ENCODE results near the gene TP63. TPM values are rescaled to one million over a fixed set of nuclear protein-coding genes. Genes with fewer than 3 reads are reported as not detected.

The TP63 gene
- total and polyA plus RNA-seq, 2 donors (not counting 3 experiments of a cell fraction or from before 2014, with no cell fraction given) = not detected

GRCh38 chr3:189680723-189681122 lies 49.5 kb downstream of the TP63 start:
- no peaks in the 10 kb centered on the region for H4K20me1 ChIP-seq (replicated peaks; ENCODE audit: control insufficient read depth, extremely low read depth, insufficient read depth, low read length)
- no peak overlapping the region for H3K4me3 ChIP-seq (replicated peaks in 1 of 3; ENCODE audit: insufficient read depth in 1 of 3, low read depth in 1 of 3, low read length in 3 of 3)
- no peaks in the 10 kb centered on the region for H3K9me3 ChIP-seq (replicated peaks; ENCODE audit: control insufficient read depth, insufficient read depth, low read length)
- H3K36me3 ChIP-seq (ENCODE audit: control insufficient read depth in 2 of 2, extremely low read depth in 1 of 2, insufficient read depth in 2 of 2, low read length in 2 of 2) = no peaks in the 10 kb centered on the region
- dilution Hi-C loops (cut with MboI; ENCODE audit: extremely low pct_ligation_motif_present, low sequenced_read_pairs) (no loop called here), intact Hi-C loops (cut with micrococcal nuclease) (no loop called here)
- no peak overlapping the region for H3K27ac ChIP-seq (ENCODE audit: insufficient read depth, low read depth, low read length)
- H3K9ac ChIP-seq (replicated peaks; ENCODE audit: extremely low read depth, insufficient read depth, low read length) = no peak overlapping the region
- ChIA-PET POLR2A (no interaction called here), CTCF (interaction anchor here (1.3 kb wide), 1 partner anchor 17 kb away, joined by 3 read pairs; no protein-coding TSS in a partner anchor)
- TF ChIP-seq EZH2 (IDR thresholded peaks at IDR 0.05; ENCODE audit: borderline replicate concordance, low read depth, low read length, severe bottlenecking) (no peak), GATA2 (IDR thresholded peaks at IDR 0.05; ENCODE audit: insufficient read depth, insufficient read length, low read depth, low read length) (no peak), JUN (IDR thresholded peaks at IDR 0.05; ENCODE audit: borderline replicate concordance, insufficient read depth, insufficient read length, low read depth) (no peak), POLR2A (IDR thresholded peaks at IDR 0.05; ENCODE audit: low read depth, low read length) (no peak), FOS (IDR thresholded peaks at IDR 0.05; ENCODE audit: borderline replicate concordance, insufficient read depth, low read length) (no peak), MYC (IDR thresholded peaks at IDR 0.05; ENCODE audit: low read depth, low read length) (no peak), POLR2AphosphoS5 (IDR thresholded peaks at IDR 0.05; ENCODE audit: insufficient read depth, low read depth, low read length) (no peak)
- TF ChIP-seq, protein P1, sequence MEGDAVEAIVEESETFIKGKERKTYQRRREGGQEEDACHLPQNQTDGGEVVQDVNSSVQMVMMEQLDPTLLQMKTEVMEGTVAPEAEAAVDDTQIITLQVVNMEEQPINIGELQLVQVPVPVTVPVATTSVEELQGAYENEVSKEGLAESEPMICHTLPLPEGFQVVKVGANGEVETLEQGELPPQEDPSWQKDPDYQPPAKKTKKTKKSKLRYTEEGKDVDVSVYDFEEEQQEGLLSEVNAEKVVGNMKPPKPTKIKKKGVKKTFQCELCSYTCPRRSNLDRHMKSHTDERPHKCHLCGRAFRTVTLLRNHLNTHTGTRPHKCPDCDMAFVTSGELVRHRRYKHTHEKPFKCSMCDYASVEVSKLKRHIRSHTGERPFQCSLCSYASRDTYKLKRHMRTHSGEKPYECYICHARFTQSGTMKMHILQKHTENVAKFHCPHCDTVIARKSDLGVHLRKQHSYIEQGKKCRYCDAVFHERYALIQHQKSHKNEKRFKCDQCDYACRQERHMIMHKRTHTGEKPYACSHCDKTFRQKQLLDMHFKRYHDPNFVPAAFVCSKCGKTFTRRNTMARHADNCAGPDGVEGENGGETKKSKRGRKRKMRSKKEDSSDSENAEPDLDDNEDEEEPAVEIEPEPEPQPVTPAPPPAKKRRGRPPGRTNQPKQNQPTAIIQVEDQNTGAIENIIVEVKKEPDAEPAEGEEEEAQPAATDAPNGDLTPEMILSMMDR (IDR thresholded peaks at IDR 0.05; ENCODE audit: extremely low read depth in 1 of 2, insufficient read depth in 1 of 2, low read depth in 1 of 2, low read length in 2 of 2) = no peak
- TF ChIP-seq, protein P2, sequence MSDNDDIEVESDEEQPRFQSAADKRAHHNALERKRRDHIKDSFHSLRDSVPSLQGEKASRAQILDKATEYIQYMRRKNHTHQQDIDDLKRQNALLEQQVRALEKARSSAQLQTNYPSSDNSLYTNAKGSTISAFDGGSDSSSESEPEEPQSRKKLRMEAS (IDR thresholded peaks at IDR 0.05; ENCODE audit: insufficient read depth, insufficient read length) = no peak
- H3K27me3 ChIP-seq (ENCODE audit: control insufficient read depth in 2 of 2, insufficient read depth in 2 of 2, low read length in 2 of 2) = no peaks in the 10 kb centered on the region
- peaks cover 9% of the 10 kb centered on the region for H3K4me1 ChIP-seq (ENCODE audit: control insufficient read depth, extremely low read depth, insufficient read depth, low read length)
- H3K9me1 ChIP-seq (replicated peaks; ENCODE audit: control insufficient read depth, extremely low read depth, insufficient read depth, low read length) = no peaks in the 10 kb centered on the region
- no peaks in the 10 kb centered on the region for H3K79me2 ChIP-seq (ENCODE audit: control insufficient read depth, insufficient read depth, low read length)
- FAIRE-seq (no peak), DNase-seq (ENCODE audit: low read depth, low spot score) (no peak)
- no peak overlapping the region for H2AFZ ChIP-seq (ENCODE audit: low read depth, low read length)
- no peak overlapping the region for H3K4me2 ChIP-seq (ENCODE audit: insufficient read depth, low read length)
- no TSS peak for BruUV-seq (replicated peaks)

Measured in endothelial cell of umbilical vein (primary cell).